Measurements from ENCODE around the gene UBAC1. TPM values are rescaled to one million over a fixed set of nuclear protein-coding genes. Genes with fewer than 3 reads are reported as not detected.

The UBAC1 gene, protein sequence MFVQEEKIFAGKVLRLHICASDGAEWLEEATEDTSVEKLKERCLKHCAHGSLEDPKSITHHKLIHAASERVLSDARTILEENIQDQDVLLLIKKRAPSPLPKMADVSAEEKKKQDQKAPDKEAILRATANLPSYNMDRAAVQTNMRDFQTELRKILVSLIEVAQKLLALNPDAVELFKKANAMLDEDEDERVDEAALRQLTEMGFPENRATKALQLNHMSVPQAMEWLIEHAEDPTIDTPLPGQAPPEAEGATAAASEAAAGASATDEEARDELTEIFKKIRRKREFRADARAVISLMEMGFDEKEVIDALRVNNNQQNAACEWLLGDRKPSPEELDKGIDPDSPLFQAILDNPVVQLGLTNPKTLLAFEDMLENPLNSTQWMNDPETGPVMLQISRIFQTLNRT
- 10 to 100 TPM; 28.1 to 29.5 TPM for total RNA-seq

DNA sequence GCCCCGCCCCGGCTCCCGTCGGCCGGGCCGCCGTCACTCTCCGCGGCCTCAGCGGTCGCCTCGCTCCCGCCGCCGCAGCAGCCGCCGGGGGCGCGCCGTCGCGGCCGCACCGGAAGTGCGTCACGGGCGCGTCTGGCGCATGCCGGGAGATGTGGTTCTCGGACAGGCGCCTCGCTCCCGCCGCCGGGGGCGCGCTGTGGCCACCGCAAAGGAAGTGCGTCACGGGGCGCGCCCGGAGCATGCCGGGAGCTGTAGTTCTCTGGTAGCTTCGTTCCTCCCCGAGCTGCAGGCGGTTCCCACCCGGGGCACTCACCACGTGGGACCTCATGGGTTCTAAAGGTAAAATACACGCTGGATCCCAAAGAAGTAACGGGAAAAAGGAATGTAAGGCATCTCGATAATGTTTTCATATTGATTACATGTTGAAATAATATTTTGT, at the start of gene UBAC1:
TSS of gene UBAC1 (minus strand) at position 97 of the 439 bp plus-strand sequence. CDS start 211 bp downstream, outside the sequence.
- Mint-ChIP-seq H3K27me3 (peaks cover 9% of the 10 kb centered on the region), H3K9me3 (no peaks in the 10 kb centered on the region), H3K27ac (peak within 1 kb of the TSS; percentile 26), H3K4me3 (peak within 1 kb of the TSS; percentile 86), H3K4me1 (peaks cover 25% of the 10 kb centered on the region), H3K36me3 (ENCODE audit: low read depth) (no peaks in the 10 kb centered on the region)
- DNase-seq = peak; percentile 95
- ChIA-PET CTCF (interaction anchor here (0.6 to 2.0 kb wide), 5 partner anchors 9 to 161 kb away, joined by 3 to 5 read pairs (median 4); no protein-coding TSS in a partner anchor), POLR2A (interaction anchor here (1.0 kb wide), 1 partner anchor 77 kb away, joined by 3 read pairs; no protein-coding TSS in a partner anchor)

DNA sequence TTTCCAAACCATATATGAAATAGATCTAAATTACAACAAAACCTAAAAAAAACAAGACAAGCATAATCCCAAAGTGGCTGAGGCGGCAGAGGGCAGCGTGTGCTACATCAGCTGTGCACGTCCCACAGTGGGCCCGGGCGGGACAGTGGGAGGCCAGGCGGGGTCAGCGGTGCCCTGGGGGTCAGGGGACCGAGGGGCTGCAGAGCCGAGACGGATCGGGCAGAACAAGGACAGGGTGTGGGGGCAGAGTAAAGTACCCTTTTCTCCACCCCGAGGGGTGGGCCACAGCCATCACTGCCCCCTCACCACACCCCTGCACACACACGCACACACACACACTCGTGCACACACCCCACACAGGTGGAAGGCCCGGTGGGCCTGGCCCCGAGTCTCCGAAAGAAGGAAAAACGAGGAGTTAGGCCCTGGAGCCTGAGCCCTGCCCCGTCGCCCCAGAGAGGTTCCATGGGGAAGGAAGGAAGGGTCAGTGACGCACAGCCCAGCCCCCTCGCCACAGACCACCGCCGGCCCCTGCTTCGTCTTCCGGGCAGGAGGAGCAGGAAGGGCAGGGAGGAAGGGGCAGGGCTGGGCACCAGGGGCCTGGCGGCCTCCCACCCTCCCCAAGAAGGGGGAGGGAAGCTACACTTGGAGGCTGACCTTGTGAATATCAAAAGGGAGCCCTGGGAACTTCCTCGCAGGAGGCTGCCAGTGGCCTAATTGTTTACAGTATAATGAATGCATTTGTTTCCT, 49.6 kb upstream of the UBAC1 start:
- Mint-ChIP-seq H3K27ac (no peak overlapping the region), H3K4me1 (no peaks in the 10 kb centered on the region), H3K4me3 (no peak overlapping the region), H3K27me3 (no peaks in the 10 kb centered on the region), H3K36me3 (ENCODE audit: low read depth) (no peaks in the 10 kb centered on the region), H3K9me3 (no peaks in the 10 kb centered on the region)
- ChIA-PET CTCF (no interaction called here), POLR2A (no interaction called here)
- DNase-seq = no peak

DNA sequence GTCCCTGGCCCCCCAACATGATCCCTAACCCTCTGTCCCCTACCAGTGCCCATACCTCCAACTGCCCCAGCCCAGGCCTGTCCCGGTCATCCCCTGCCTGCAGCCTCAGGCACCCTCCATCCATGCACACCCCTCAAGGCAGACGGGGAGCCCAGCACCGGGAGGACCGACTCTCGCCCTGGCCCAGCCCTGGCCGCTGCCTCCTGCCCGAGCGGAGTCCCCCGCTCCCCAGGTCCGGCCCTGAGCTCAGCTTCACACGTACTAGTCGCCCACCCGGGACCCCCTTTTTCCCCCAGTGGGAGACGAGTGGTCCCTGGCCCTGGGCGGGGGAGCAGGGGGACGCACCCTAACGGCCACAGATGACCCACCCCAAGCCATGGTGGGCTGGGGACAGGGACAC, 49.0 kb upstream of the UBAC1 start:
- no peaks in the 10 kb centered on the region for H3K36me3 Mint-ChIP-seq (ENCODE audit: low read depth)
- no peak overlapping the region for H3K27ac Mint-ChIP-seq
- ChIA-PET POLR2A (no interaction called here), CTCF (no interaction called here)
- no peaks in the 10 kb centered on the region for H3K4me1 Mint-ChIP-seq
- no peaks in the 10 kb centered on the region for H3K9me3 Mint-ChIP-seq
- H3K27me3 Mint-ChIP-seq = no peaks in the 10 kb centered on the region
- no peak for DNase-seq
- H3K4me3 Mint-ChIP-seq = no peak overlapping the region

DNA sequence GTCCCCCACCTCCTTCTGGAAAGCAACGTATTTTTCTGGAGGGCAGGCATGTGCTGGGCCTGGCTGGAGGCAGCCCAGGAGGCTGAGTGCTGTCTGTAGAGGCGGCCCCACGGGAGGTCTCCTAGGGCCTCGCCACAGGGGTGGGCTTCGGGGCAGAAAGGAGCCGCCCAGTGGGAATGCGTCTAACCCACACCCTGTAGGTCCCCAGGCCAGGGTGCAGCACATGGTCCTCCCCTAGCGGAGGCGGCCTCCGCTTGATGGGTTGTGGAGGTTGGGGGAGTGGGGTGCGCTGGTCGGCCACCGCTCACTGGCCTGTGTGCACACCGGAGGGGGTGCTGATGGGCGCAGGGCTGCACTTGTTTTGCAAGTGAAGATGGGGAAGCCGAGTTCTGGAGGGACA, 48.3 kb upstream of the UBAC1 start:
- POLR2A ChIA-PET = no interaction called here
- no peaks in the 10 kb centered on the region for H3K27me3 Mint-ChIP-seq
- DNase-seq = no peak
- H3K36me3 Mint-ChIP-seq (ENCODE audit: low read depth) = no peaks in the 10 kb centered on the region
- H3K9me3 Mint-ChIP-seq = no peaks in the 10 kb centered on the region
- no peak overlapping the region for H3K4me3 Mint-ChIP-seq
- H3K27ac Mint-ChIP-seq = no peak overlapping the region
- CTCF ChIA-PET = no interaction called here
- H3K4me1 Mint-ChIP-seq = no peaks in the 10 kb centered on the region

DNA sequence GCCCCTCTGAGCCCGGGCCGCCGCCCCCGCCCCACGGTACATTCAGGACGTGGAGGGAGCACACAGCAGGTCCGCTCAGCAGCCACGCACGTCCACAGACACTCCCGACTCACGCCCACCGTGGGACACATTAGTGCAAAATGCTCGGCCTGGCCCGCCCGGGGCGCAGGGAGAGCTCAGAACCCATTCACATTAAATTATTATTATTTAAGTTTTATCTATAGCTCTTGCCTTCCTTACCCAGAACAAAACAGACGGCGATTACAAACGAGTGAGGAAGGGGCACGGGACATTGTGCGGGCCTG, 47.5 kb upstream of the UBAC1 start:
- no peak for DNase-seq
- H3K27ac Mint-ChIP-seq = no peak overlapping the region
- CTCF ChIA-PET = no interaction called here
- H3K4me1 Mint-ChIP-seq = no peaks in the 10 kb centered on the region
- POLR2A ChIA-PET = no interaction called here
- H3K36me3 Mint-ChIP-seq (ENCODE audit: low read depth) = no peaks in the 10 kb centered on the region
- H3K9me3 Mint-ChIP-seq = no peaks in the 10 kb centered on the region
- H3K4me3 Mint-ChIP-seq = no peak overlapping the region
- H3K27me3 Mint-ChIP-seq = no peaks in the 10 kb centered on the region

DNA sequence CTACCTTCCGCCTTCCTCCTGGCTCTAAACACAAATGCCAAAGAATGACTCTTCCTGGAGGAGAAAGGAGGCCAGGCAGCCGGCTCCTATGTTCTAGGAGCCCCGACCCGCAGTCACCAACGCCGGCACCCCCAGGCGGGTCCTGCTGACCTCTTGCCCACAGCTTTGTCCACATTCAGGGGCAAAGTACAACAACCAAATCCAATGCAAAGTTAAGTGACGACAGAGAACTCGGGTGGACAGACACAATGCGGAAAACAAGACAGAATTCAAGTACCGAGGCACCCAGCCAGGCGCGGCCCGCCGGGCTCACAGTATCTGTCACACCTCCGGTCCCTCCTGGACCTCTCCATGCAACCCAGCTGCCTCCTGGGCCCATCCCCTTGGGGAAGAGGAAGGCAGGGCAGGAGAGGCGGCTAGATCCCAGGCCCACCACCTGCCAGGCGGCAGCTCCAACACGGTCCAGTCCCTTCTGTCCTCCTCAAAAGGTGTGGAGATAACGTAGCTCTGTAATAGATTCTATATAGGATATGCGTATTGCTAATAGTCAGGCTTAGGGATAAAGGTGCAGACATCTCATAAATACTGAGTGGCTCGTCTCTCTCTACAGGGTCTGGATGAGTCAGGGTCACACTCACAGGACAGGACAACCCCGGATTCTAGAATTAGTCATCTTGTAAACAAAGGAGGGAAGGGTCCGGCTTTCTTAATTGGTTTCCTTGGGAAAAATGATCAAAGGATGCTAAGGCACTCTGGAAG, 46.9 kb upstream of the UBAC1 start:
- CTCF ChIA-PET = no interaction called here
- DNase-seq = no peak
- H3K4me3 Mint-ChIP-seq = no peak overlapping the region
- no peaks in the 10 kb centered on the region for H3K27me3 Mint-ChIP-seq
- H3K4me1 Mint-ChIP-seq = no peaks in the 10 kb centered on the region
- no peak overlapping the region for H3K27ac Mint-ChIP-seq
- POLR2A ChIA-PET = no interaction called here
- no peaks in the 10 kb centered on the region for H3K36me3 Mint-ChIP-seq (ENCODE audit: low read depth)
- no peaks in the 10 kb centered on the region for H3K9me3 Mint-ChIP-seq

DNA sequence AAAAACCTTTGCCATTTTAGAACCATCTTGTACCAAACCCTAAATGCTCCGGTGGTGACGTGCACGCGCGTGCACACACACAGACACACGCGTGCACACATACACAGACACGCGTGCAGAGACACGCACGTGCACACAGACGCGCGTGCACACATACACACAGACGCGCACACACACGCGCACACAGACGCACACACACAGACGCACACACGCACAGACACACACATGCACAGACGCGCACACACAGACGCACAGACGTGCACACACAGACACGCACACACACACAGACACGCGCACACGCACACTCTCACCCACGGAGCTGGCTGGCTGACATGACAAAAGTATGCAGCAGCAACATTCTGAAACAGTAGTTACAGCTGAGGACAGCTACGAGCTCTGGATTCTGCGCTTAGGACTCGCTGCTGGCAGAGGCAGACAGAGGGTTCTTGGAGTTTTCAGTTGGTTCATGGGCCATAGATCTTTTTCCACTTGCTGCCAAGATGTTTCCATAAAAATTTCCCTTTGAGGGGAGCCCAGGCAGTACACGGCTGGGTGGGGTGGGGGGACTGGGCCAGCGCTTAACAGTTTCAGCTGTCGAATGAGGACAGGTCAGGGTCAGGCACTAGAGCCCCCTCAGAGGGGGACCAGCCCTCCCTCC, 46.2 kb upstream of the UBAC1 start:
- H3K36me3 Mint-ChIP-seq (ENCODE audit: low read depth) = no peaks in the 10 kb centered on the region
- no peak overlapping the region for H3K27ac Mint-ChIP-seq
- no peaks in the 10 kb centered on the region for H3K9me3 Mint-ChIP-seq
- no peaks in the 10 kb centered on the region for H3K4me1 Mint-ChIP-seq
- no peak for DNase-seq
- no peaks in the 10 kb centered on the region for H3K27me3 Mint-ChIP-seq
- no peak overlapping the region for H3K4me3 Mint-ChIP-seq
- POLR2A ChIA-PET = no interaction called here
- CTCF ChIA-PET = no interaction called here

DNA sequence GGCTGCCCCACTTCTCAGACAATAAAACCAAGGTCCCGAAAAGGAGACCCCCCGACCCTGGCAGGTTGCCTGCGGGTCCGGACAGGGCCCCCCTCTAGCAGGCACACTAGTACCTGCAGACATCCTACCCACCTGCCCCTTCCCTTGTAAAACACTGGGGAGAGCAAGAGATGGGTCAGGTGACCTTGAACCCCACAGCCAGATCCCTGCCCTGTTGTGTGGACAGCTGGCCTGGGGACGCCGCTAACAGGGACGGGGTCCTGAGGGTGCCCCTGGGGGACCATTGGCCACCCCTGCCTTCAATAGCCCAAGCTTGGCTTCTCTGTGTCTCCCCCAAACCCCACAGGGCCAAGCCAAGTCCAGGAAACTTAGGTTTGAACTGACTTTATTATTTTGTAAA, 45.0 kb upstream of the UBAC1 start:
- no peak for DNase-seq
- Mint-ChIP-seq H3K4me1 (no peaks in the 10 kb centered on the region), H3K4me3 (no peak overlapping the region), H3K27ac (no peak overlapping the region), H3K27me3 (no peaks in the 10 kb centered on the region), H3K9me3 (no peaks in the 10 kb centered on the region), H3K36me3 (ENCODE audit: low read depth) (no peaks in the 10 kb centered on the region)
- CTCF ChIA-PET = no interaction called here
- POLR2A ChIA-PET = no interaction called here

DNA sequence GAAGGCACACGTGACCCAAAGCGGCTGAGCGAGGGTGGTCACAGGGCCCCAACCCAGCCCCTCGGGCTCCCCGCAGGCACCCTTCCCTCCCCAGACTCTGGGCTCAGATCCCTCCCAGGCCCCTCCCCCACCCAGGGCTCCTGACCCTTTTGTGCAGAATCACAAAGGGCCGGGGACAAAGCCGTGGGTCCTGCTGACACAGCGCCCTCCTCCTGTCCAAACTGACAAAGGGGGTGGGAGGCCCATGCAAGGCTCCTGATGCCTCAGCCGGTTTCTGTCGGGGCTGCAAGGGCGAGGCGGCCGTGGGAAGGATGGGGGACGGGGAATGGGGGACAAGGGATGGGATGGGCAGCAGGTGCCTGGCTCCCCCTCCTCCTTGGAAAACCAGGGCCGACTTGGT, 43.5 kb upstream of the UBAC1 start:
- H3K4me1 Mint-ChIP-seq = no peaks in the 10 kb centered on the region
- no peak overlapping the region for H3K27ac Mint-ChIP-seq
- POLR2A ChIA-PET = no interaction called here
- no peak overlapping the region for H3K4me3 Mint-ChIP-seq
- no peaks in the 10 kb centered on the region for H3K9me3 Mint-ChIP-seq
- CTCF ChIA-PET = no interaction called here
- no peaks in the 10 kb centered on the region for H3K27me3 Mint-ChIP-seq
- H3K36me3 Mint-ChIP-seq (ENCODE audit: low read depth) = no peaks in the 10 kb centered on the region
- DNase-seq = no peak

DNA sequence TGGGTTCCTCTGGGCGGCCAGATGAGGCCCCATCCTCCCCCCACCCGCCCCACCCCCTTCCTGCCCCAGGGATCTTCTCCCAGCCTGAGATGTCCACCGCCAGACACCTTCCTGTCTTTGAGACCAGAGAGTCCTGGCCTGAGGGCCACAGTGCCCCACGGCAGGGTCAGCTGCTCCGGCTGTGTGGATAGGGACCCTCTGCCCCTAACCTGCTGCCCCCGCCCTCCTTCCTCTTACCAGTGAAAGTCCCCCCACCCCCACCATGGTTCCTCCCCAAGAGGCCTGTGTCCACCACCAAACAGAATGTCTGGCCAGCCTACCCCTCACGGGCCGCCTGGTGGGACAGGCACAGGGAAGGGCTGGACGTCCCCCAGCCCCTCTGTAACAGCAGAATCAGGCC, 43.0 kb upstream of the UBAC1 start:
- no peaks in the 10 kb centered on the region for H3K9me3 Mint-ChIP-seq
- DNase-seq = no peak
- no peaks in the 10 kb centered on the region for H3K36me3 Mint-ChIP-seq (ENCODE audit: low read depth)
- H3K4me3 Mint-ChIP-seq = no peak overlapping the region
- H3K27ac Mint-ChIP-seq = no peak overlapping the region
- CTCF ChIA-PET = no interaction called here
- POLR2A ChIA-PET = no interaction called here
- no peaks in the 10 kb centered on the region for H3K27me3 Mint-ChIP-seq
- H3K4me1 Mint-ChIP-seq = no peaks in the 10 kb centered on the region

DNA sequence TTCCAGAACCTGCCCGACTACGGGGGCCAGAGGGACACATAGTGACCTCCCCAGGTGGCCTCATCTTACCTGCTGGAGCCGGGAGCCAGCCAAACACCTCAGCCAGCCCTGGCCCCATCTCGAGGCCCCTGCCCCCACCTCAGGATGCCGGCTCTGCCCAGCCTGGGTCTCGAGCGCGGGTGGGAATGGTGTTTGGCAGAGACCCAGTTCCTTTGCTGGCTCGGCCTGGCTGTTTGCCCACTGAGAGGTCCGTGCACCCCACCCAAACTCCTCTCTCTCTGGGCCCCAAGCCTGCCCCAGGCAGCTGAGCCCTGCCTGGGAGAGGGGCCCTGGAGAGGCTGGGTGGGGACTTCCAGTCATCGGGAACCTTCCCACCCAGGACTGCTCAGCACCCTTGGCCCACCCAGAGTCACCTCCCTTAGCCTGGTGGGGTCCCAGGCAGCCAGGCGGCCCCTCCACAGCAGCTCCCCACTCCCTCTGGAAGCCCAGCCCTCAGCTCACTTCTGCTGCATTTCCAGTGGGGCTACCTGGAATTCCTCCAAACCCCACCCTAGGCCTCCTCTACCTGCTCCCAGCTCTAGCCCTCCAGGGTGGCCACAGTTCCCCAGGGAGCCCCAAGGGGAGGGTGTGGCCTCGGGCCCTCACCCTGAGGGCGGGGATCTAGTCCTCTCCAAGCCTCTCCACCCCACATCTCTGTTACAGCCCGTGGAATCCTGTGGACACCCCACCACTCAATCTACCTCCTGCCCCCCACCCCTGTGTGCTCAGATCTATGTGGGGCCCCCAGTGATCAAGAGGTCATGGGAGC, 42.4 kb upstream of the UBAC1 start:
- H3K4me3 Mint-ChIP-seq = no peak overlapping the region
- no peaks in the 10 kb centered on the region for H3K36me3 Mint-ChIP-seq (ENCODE audit: low read depth)
- no peak overlapping the region for H3K27ac Mint-ChIP-seq
- no peaks in the 10 kb centered on the region for H3K9me3 Mint-ChIP-seq
- no peak for DNase-seq
- POLR2A ChIA-PET = no interaction called here
- CTCF ChIA-PET = no interaction called here
- no peaks in the 10 kb centered on the region for H3K27me3 Mint-ChIP-seq
- H3K4me1 Mint-ChIP-seq = no peaks in the 10 kb centered on the region

DNA sequence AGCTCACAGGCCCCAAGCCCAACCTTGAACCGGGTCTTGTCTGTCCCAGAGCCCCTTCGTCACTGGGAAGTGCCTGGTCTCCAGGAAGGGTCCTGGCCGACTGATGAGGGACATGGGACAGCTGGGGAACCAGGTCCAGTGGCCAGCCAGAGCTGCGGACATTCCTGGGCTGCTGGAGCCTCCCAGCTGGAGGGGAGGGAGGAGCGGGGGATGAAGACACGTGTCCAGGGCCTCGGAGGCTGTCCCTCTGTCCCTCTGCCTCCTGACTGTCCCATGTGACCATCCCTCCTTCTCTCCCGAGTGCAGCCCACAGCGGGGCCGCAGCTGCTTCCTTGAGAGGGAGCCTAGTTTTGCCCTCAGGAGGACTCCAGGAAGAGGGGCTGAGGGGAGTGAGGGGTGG, 41.7 kb upstream of the UBAC1 start:
- H3K36me3 Mint-ChIP-seq (ENCODE audit: low read depth) = no peaks in the 10 kb centered on the region
- POLR2A ChIA-PET = no interaction called here

More for the DNA sequence above, 41.7 kb upstream of the UBAC1 start:
- Mint-ChIP-seq H3K4me3 (no peak overlapping the region), H3K9me3 (no peaks in the 10 kb centered on the region), H3K27me3 (no peaks in the 10 kb centered on the region), H3K27ac (no peak overlapping the region), H3K4me1 (no peaks in the 10 kb centered on the region)
- no peak for DNase-seq
- CTCF ChIA-PET = no interaction called here

Data from activated CD4-positive, alpha-beta memory T cell treated with anti-CD3 and anti-CD28 coated beads, Interleukin-2, amount 10 ng/mL, durations not matched to agents 7 days and 5 days (primary cell).